Fibroblast of mammary gland (primary cell): Measurements from ENCODE around the gene LRRC49.

ENCODE experiments used
- DNase-seq: peaks from one replicate; pipeline ENCODE4 v3.0.0-alpha.2; 2010; ENCODE audit warnings: low read depth
- H3K4me3 ChIP-seq: 2 replicates; pipeline ENCODE4 v1.5.1; 2011; ENCODE audit warnings: low read depth, mild to moderate bottlenecking, low read length, moderate library complexity; ENCODE audit not compliant: control insufficient read depth
- TF ChIP-seq, protein P1 (sequence below): conservative IDR thresholded peaks from 2 replicates; pipeline ENCODE4 v1.5.1; 2011; ENCODE audit warnings: low read depth, low read length, inconsistent platforms; ENCODE audit not compliant: control insufficient read depth, insufficient read depth

LRRC49 gene

DNA sequence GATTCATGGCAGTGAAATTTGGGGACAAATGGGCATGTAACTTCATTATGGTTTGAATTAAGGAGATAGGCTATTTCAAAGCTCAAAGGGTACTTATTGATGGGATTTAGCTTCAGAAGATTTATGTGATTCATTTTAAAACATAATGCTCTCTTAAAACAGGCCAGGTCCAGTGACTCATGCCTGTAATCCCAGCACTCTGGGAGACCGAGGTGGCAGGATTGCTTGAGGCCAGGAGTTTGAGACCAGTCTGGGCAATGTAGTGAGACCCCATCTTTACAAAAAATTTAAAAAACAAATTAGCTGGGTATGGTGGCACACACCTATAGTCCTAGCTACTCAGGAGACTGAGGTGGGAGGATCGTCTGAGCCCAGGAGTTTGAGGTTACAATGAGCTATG is 11.8 kb upstream of the LRRC49 start:
- TF ChIP-seq, protein P1, sequence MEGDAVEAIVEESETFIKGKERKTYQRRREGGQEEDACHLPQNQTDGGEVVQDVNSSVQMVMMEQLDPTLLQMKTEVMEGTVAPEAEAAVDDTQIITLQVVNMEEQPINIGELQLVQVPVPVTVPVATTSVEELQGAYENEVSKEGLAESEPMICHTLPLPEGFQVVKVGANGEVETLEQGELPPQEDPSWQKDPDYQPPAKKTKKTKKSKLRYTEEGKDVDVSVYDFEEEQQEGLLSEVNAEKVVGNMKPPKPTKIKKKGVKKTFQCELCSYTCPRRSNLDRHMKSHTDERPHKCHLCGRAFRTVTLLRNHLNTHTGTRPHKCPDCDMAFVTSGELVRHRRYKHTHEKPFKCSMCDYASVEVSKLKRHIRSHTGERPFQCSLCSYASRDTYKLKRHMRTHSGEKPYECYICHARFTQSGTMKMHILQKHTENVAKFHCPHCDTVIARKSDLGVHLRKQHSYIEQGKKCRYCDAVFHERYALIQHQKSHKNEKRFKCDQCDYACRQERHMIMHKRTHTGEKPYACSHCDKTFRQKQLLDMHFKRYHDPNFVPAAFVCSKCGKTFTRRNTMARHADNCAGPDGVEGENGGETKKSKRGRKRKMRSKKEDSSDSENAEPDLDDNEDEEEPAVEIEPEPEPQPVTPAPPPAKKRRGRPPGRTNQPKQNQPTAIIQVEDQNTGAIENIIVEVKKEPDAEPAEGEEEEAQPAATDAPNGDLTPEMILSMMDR = no peak
- no peak overlapping the region for H3K4me3 ChIP-seq
- peak; percentile 40 for DNase-seq

DNA sequence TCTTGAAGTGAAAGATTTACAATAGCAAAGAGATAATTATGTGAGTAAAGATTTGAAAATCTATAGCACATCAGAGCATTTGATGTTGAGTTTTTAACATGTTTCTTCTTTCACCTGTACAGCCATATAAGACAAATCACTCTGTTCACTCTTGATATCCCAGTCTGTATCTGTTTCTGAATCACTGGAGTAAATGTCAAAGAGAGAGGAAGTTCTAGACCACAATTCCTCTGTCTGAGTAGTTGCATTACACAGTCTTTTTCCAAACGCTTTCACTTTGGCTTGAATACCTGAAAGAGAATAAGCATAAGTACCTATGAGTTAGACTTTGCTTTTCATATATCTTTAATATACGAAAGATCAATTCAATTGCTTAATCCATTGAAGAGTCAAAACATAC is 10.3 kb upstream of the LRRC49 start:
- DNase-seq = no peak
- TF ChIP-seq, protein P1 = no peak

GRCh38 chr15:70892912-70893560 is 410 bp downstream of the LRRC49 start:
- TF ChIP-seq, protein P1 = peak; percentile 82
- peak; percentile 73 for DNase-seq
- H3K4me3 ChIP-seq = peak overlapping the region; percentile 98

More for the DNA sequence above, 10.3 kb upstream of the LRRC49 start:
- H3K4me3 ChIP-seq = no peak overlapping the region

GRCh38 chr15:70902107-70902506 is 9.5 kb downstream of the LRRC49 start:
- TF ChIP-seq, protein P1 = no peak
- H3K4me3 ChIP-seq = no peak overlapping the region
- peak; percentile 82 for DNase-seq

GRCh38 chr15:70906842-70907241 is 14.2 kb downstream of the LRRC49 start:
- peak; percentile 54 for DNase-seq
- TF ChIP-seq, protein P1 = no peak
- H3K4me3 ChIP-seq = no peak overlapping the region

DNA sequence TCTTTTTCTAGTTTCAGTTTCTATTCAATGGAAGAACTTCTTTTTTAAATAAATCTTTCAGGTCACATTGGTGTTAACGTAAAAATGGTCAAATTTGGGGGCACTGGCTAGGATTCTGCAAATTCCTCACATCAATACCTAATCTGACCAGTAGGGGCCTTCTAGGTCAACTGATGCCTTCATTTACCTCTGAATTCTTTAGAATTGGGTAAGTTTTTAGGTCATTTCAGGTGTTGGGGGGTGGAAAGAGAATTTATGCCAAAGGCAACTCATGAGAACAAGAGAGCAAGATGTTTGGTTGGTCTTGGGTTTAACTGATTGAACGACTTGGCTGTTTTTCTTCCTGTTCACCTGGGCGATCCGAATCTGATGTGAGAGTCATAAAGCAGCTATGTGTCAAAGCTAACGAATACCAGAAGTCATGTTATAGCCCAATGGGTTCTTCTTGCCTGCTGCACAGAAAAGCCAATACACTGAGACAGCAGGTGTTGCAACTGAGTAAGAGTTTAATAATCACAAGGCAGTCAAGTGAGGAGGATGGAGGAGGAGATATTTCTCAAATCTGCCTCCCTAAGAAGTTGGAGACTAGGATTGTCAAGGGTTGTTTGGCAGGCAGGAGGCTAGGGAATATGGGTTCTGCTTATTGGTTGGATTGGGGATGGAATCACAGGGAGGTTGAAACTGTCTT is 15.3 kb downstream of the LRRC49 start:
- DNase-seq = no peak
- TF ChIP-seq, protein P1 = peak; percentile 29
- H3K4me3 ChIP-seq = no peak overlapping the region
